Progenitor cell of endocrine pancreas (in vitro differentiated cells): ENCODE measurements around the gene WDR83. TPM values are rescaled to one million over a fixed set of nuclear protein-coding genes. Genes with fewer than 3 reads are reported as not detected.
A peak's percentile ranks its signal among the peaks of the same experiment; 100 is the strongest.

Source experiments
- DNase-seq: peaks from one replicate; pipeline ENCODE4 v3.0.0; 2021; ENCODE audit warnings: low spot score; ENCODE audit not compliant: unreplicated experiment
- H3K27ac Mint-ChIP-seq: 2 replicates; pipeline ENCODE4 v1.8.0; 2021; ENCODE audit warnings: mild to moderate bottlenecking, moderate library complexity, mixed read lengths
- H3K27me3 Mint-ChIP-seq: 2 replicates; pipeline ENCODE4 v1.8.0; 2021; ENCODE audit warnings: mixed read lengths
- H3K36me3 Mint-ChIP-seq: 2 replicates; pipeline ENCODE4 v1.8.0; 2022; ENCODE audit warnings: mixed read lengths; ENCODE audit not compliant: insufficient read depth
- H3K4me1 Mint-ChIP-seq: 2 replicates; pipeline ENCODE4 v1.8.0; 2021; ENCODE audit warnings: low read depth, mixed read lengths
- H3K4me3 Mint-ChIP-seq: 2 replicates; pipeline ENCODE4 v1.8.0; 2021; ENCODE audit warnings: low read depth, mild to moderate bottlenecking, moderate library complexity, mixed read lengths
- H3K9me3 Mint-ChIP-seq: 2 replicates; pipeline ENCODE4 v1.8.0; 2021; ENCODE audit warnings: low read depth, mixed read lengths
- total RNA-seq: library from RNA; stranded (reverse); gene quantifications from 2 replicates; pipeline ENCODE4 v1.2.1, GENCODE V29; 2021
- TF ChIP-seq, protein P1 (sequence below): fragments of 200-600 bp; sonication (generic); IDR thresholded peaks from one replicate; pipeline ENCODE4 v1.5.0; 2021; ENCODE audit warnings: antibody characterized with exemption, mild to moderate bottlenecking; ENCODE audit not compliant: unreplicated experiment

The WDR83 gene
- total RNA-seq, 1 donor from 2014 or later, result 17.2 TPM

DNA sequence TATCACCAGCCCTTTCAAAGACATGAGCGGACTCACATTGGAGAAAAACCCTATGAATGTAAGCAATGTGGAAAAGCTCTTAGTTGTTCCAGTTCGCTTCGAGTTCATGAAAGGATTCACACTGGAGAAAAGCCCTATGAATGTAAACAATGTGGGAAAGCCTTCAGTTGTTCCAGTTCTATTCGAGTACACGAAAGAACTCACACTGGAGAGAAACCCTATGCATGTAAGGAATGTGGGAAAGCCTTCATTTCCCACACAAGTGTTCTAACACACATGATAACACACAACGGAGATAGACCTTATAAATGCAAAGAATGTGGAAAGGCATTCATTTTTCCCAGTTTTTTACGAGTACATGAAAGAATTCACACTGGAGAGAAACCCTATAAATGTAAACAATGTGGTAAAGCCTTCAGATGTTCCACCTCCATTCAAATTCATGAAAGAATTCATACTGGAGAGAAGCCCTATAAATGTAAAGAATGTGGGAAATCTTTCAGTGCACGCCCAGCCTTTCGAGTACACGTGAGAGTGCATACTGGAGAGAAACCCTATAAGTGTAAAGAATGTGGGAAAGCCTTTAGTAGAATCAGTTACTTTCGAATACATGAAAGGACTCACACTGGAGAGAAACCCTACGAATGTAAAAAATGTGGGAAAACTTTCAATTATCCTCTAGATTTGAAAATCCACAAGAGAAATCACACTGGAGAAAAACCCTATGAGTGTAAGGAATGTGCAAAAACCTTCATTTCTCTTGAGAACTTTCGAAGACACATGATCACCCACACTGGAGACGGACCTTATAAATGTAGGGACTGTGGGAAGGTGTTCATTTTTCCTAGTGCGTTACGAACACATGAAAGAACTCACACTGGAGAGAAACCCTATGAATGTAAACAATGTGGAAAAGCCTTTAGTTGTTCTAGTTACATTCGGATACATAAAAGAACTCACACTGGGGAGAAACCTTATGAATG lies 38.3 kb upstream of the WDR83 start:
- Mint-ChIP-seq H3K27ac (peak overlapping the region; percentile 73), H3K27me3 (no peaks in the 10 kb centered on the region), H3K9me3 (peaks cover 26% of the 10 kb centered on the region), H3K4me1 (no peaks in the 10 kb centered on the region), H3K36me3 (peaks cover 71% of the 10 kb centered on the region), H3K4me3 (no peak overlapping the region)
- DNase-seq, result no peak
- TF ChIP-seq, protein P1, sequence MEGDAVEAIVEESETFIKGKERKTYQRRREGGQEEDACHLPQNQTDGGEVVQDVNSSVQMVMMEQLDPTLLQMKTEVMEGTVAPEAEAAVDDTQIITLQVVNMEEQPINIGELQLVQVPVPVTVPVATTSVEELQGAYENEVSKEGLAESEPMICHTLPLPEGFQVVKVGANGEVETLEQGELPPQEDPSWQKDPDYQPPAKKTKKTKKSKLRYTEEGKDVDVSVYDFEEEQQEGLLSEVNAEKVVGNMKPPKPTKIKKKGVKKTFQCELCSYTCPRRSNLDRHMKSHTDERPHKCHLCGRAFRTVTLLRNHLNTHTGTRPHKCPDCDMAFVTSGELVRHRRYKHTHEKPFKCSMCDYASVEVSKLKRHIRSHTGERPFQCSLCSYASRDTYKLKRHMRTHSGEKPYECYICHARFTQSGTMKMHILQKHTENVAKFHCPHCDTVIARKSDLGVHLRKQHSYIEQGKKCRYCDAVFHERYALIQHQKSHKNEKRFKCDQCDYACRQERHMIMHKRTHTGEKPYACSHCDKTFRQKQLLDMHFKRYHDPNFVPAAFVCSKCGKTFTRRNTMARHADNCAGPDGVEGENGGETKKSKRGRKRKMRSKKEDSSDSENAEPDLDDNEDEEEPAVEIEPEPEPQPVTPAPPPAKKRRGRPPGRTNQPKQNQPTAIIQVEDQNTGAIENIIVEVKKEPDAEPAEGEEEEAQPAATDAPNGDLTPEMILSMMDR, result no peak

DNA sequence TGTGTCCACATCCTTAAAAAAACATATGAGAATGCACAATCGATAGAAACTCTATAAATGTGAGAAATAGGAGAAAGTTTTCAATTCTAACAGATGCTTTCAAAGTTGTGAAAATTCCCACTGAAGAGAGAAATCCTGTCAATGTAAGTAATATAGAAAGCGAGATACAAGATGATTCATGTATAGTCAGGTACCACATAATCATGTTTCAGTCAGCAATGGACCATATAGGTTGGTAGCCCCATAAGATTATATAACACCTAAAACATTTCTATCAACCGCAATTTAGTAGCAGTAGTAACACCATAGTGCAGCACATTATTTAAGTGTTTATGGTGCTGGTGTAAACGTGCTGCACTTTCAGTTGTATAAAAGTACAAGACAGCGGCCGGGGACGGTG lies 37.4 kb upstream of the WDR83 start:
- Mint-ChIP-seq H3K36me3 (peaks cover 69% of the 10 kb centered on the region), H3K9me3 (peaks cover 23% of the 10 kb centered on the region), H3K4me1 (no peaks in the 10 kb centered on the region), H3K27me3 (no peaks in the 10 kb centered on the region), H3K4me3 (no peak overlapping the region), H3K27ac (no peak overlapping the region)
- TF ChIP-seq, protein P1, result no peak
- DNase-seq, result no peak

DNA sequence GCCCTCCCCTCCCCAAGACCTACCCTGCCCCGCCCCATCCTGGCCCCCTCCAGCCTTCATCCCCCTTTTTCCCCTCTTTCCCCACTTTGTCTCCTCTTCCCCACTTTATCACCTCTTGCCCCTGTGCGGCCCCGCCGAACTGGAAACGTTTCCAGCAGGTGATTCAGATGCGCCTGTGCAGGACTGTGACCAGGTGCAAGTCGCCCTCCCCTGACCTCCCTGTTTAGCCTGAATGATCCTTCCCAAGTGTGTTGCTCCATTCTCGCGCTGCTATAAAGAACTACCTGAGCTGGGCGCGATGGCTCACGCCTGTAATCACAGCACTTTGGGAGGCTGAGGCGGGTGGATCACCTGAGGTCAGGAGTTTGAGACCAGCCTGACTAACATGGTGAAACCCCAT lies 30.0 kb upstream of the WDR83 start:
- H3K27me3 Mint-ChIP-seq, result peaks cover 5% of the 10 kb centered on the region
- H3K4me3 Mint-ChIP-seq, result no peak overlapping the region
- TF ChIP-seq, protein P1, result no peak
- H3K27ac Mint-ChIP-seq, result no peak overlapping the region
- DNase-seq, result no peak
- H3K9me3 Mint-ChIP-seq, result no peaks in the 10 kb centered on the region
- peaks cover 9% of the 10 kb centered on the region for H3K36me3 Mint-ChIP-seq
- H3K4me1 Mint-ChIP-seq, result peaks cover 2% of the 10 kb centered on the region

DNA sequence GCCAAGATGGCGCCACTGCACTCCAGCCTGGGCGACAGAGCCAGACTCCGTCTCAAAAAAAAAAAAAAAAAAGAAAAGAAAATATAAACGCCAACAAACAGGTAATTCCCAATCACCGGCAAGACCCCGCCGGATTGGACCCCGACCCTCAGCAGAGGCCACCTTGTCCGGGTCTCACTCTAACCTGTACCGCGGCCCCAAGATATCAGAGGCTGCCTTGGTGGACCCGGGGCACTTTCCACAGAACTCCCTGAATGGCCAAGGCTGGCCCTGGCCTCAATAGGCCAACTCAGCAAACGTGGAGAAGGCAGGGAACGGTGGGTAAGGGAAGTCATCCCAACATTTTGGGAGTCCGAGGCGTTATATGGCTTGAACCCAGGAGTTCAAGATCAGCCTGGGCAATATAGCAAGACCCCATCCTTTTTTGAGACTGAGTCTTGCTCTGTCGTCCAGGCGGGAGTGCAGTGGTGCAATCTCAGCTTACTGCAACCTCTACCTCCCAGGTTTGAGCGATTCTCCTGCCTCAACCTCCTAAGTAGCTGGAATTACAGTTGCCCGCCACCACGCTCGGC lies 27.9 kb upstream of the WDR83 start:
- TF ChIP-seq, protein P1, result no peak
- DNase-seq, result no peak
- Mint-ChIP-seq H3K36me3 (peaks cover 2% of the 10 kb centered on the region), H3K4me3 (no peak overlapping the region), H3K27ac (no peak overlapping the region), H3K9me3 (no peaks in the 10 kb centered on the region), H3K27me3 (peaks cover 5% of the 10 kb centered on the region), H3K4me1 (peaks cover 2% of the 10 kb centered on the region)

DNA sequence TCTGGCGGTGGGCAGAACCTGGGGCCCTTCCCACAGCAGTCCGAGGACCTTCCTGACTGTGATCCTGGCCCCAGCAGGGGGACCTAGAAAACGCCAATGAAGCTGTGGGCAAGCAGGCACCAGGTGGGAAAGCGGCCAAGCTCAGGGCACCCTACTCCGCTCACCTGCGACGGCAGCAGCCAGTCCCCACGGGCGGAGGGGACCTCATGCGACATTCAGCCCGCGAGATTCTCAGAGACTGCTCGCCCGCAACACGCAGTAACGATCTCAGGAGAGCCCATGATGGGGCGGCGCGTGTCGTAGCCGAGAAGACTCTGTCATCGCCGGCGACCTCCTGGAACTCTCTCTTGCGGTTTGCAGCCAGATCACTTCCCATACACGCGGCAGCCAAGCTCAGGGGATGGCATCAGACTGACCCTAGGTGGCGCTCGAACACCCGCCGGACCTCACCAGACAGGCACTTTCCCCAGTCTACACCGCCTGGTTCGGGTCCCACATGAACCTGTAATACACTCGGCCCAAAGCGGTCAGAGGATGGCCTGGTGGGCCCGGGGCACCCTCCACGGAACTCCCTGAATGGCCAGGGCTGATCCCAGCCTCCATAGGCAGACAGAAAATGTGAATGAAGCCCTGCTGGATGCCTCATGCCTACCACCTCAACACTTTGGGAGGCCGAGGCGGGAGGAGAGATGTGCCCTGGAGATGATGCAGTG lies 26.6 kb upstream of the WDR83 start:
- Mint-ChIP-seq H3K27ac (no peak overlapping the region), H3K9me3 (no peaks in the 10 kb centered on the region), H3K4me1 (peaks cover 2% of the 10 kb centered on the region), H3K36me3 (peaks cover 2% of the 10 kb centered on the region), H3K4me3 (peak overlapping the region; percentile 52), H3K27me3 (peaks cover 5% of the 10 kb centered on the region)
- TF ChIP-seq, protein P1, result peak; percentile 73
- DNase-seq, result peak; percentile 58
